Muscle of leg (tissue), 11 donors: ENCODE data around the gene RAD51B. TPM values are rescaled to one million over a fixed set of nuclear protein-coding genes. Genes with fewer than 3 reads are reported as not detected.

Experiments
- DNase-seq: peaks from one replicate; pipeline ENCODE4 v3.0.0; 2013
- H3K27ac ChIP-seq: one replicate; pipeline ENCODE4 v1.5.1; 2013; ENCODE audit warnings: mild to moderate bottlenecking, low read length, control low read depth
- H3K27me3 ChIP-seq: one replicate; pipeline ENCODE4 v1.6.1; 2013; ENCODE audit warnings: low read length; ENCODE audit not compliant: control insufficient read depth, insufficient read depth
- H3K36me3 ChIP-seq: one replicate; pipeline ENCODE4 v1.6.1; 2013; ENCODE audit warnings: low read length; ENCODE audit not compliant: control insufficient read depth, insufficient read depth
- H3K4me1 ChIP-seq: one replicate; pipeline ENCODE4 v1.6.1; 2013; ENCODE audit warnings: low read length; ENCODE audit not compliant: control insufficient read depth, insufficient read depth
- H3K4me3 ChIP-seq: one replicate; pipeline ENCODE4 v1.5.1; 2013; ENCODE audit warnings: low read length, control low read depth
- H3K9me3 ChIP-seq: replicated peaks from 2 replicates; pipeline ENCODE4 v1.6.1; 2013; ENCODE audit warnings: low read depth, low read length; ENCODE audit not compliant: control insufficient read depth
- WGBS: methylation state at CpG from one replicate; pipeline ENCODE4 v1.1.5; 2013; ENCODE audit warnings: missing lambda C conversion rate; ENCODE audit not compliant: insufficient coverage; 5-methylcytosine and 5-hydroxymethylcytosine counted together
- polyA plus RNA-seq, 8 donors: library from polyadenylated mRNA; unstranded; fragments of 120-200 nt; gene quantifications; one replicate each; pipeline versions ENCODE4 v1.2.1 to v1.2.3, GENCODE V29; 2013; ENCODE audit warnings: inconsistent platforms in 1 of 8, low replicate concordance in 1 of 8; ENCODE audit not compliant: insufficient read length in 8 of 8, insufficient read depth in 1 of 8
- total RNA-seq: library from RNA; stranded (reverse); fragments of 120-200 nt; gene quantifications from one replicate; pipeline ENCODE4 v1.2.4, GENCODE V29; 2013

Gene RAD51B
- total and polyA plus RNA-seq, 9 donors: 6.0 to 16.5 (median 7.2) TPM

DNA sequence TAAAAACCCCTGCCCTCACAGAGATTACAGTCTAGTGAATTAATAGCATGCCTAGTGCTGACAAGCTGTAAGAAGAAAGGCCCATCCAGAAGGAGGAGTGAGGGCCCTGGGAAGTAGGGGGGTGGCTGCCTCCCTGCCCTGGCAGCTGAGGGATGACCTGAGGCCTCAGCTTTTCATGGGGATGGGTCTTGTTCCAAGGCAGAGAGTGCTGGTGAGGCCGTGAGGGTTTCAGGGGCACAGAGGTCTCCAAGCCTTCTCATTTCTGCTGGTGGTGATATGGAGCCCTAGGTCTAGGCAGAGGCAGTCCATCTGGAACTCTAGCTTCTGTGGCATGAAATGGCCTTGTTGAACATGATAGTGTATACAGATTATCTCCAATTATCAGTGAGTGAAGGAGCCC is 858.9 kb downstream of the RAD51B start:
- no peak overlapping the region for H3K27ac ChIP-seq
- no peak for DNase-seq
- H3K4me3 ChIP-seq: no peak overlapping the region
- peaks cover 41% of the 10 kb centered on the region for H3K4me1 ChIP-seq
- WGBS: no CpG with 5 or more reads among the region's 1 CpG
- H3K9me3 ChIP-seq: no peaks in the 10 kb centered on the region
- H3K36me3 ChIP-seq: no peaks in the 10 kb centered on the region
- no peaks in the 10 kb centered on the region for H3K27me3 ChIP-seq

DNA sequence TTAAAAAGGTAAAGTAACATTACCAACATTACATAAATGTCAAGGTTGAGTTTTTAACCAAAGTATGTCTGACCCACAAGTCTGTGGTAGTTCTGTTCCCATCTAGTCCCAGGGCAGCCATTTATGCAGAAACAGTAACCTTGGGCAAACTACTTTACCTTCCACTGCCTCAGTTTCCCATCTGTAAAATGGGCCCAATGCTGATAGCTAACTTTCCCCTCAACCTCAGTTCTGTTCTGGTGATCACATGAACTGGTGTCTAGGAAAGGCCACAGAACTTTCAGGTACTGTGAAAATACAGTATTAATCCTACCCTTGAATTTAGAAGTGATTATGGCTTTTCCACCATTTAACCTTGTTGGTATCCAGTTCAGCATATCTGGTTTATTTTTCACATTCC is 859.7 kb downstream of the RAD51B start:
- no peak for DNase-seq
- Histone ChIP-seq H3K36me3 (no peaks in the 10 kb centered on the region), H3K4me1 (peaks cover 50% of the 10 kb centered on the region), H3K27me3 (no peaks in the 10 kb centered on the region), H3K9me3 (no peaks in the 10 kb centered on the region), H3K27ac (peak overlapping the region; percentile 39), H3K4me3 (no peak overlapping the region)

DNA sequence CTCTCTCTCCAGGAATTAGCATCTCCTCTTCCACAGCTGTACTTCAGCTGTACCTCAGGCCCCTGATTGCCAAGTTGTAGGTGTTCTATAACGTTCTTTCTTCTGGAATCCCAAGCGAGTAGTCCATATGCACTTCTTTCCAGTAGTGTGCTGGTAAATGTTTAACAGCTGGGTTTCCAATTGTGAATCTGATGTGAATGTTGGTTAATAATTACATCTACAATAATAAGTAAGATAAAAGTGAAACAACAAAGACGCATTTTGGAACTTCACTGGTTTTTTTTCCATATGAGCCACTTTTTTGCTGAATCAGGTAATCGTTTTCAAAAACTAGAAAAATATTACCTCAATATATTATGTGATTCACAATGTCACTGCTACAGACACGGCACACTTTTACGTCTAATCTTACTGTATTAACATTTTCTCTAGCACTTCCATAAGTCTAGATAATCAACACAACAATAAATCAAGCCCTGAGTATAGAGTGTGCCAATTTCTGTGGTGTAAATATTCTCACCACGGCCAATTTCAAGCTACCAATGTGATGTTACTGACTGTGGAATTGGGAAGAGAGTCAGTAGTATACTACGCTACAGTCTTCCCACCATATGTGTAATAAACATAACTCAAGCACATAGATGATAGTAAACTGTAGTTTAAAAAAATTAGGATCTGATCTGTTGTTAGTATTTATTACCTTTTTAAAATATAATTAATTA is 860.3 kb downstream of the RAD51B start:
- H3K4me3 ChIP-seq: no peak overlapping the region
- H3K4me1 ChIP-seq: peaks cover 53% of the 10 kb centered on the region
- no peaks in the 10 kb centered on the region for H3K9me3 ChIP-seq
- peak; percentile 44 for DNase-seq
- no CpG with 5 or more reads among the region's 8 CpGs for WGBS
- peak overlapping the region; percentile 39 for H3K27ac ChIP-seq
- H3K27me3 ChIP-seq: no peaks in the 10 kb centered on the region
- H3K36me3 ChIP-seq: no peaks in the 10 kb centered on the region

DNA sequence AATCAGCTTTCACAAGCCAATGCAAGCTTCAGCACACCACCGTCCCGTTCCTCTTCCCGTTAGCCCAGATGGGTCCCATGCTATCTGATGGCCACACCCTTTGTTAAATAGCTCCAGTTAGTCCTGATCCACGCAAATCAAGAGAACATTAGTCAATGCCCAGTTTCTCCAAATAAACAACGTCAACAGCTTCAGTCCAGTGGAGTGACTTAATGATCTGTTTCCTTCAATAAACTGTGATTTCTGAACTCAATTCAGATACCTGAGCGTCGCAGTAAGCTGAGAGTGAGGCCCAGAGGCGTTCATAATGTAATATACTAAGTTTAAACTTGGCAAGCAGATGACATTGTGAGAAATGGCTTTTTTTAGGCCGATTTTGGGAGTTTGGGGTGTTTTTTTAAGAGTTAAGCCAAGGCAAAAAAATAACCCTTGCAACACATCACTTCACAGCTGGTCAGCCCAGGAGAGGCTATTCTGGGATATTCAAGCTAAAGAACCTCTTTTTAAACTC is 861.0 kb downstream of the RAD51B start:
- WGBS: 22% methylated on average over 3 of the region's 9 CpGs
- Histone ChIP-seq H3K36me3 (no peaks in the 10 kb centered on the region), H3K4me1 (peaks cover 57% of the 10 kb centered on the region), H3K9me3 (no peaks in the 10 kb centered on the region), H3K27ac (peak overlapping the region; percentile 81), H3K4me3 (no peak overlapping the region), H3K27me3 (no peaks in the 10 kb centered on the region)
- peak; percentile 87 for DNase-seq

DNA sequence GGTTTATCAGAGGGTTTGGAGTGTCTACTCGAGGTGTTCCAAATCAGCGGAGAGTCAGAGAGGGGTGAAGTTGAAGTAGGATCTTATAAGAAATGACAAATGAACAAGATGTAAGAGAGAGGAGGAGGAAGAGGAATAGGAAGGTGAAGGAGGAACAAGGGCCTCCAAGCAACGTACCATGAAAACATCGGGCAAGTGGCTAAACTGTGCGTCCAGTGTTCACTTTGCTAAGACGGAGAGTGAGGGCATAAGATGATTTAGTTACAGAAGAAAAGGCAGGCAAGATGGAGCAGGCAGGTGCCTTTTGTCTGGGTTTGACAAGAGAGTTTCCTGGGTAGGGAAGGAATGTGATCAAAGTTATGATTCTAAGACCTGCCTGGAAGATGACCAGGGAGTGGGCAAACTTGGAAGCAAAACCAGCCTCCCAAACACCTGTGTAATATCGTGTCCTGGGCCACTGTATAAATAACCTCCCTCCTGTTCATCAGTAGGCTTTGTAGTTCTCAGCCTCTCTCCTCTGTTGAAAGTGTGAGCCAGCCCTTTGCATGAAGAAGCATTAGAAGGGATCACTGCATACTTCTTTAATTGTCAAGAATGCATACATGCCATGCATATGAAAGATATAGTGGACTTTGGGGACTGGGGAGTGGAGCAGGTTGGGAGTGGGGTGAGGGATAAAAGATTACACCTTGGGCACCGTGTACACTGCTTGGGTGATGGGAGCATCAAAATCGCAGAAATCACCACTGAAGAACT is 861.9 kb downstream of the RAD51B start:
- Histone ChIP-seq H3K4me3 (no peak overlapping the region), H3K27ac (peak overlapping the region; percentile 81), H3K9me3 (no peaks in the 10 kb centered on the region), H3K4me1 (peaks cover 58% of the 10 kb centered on the region), H3K36me3 (no peaks in the 10 kb centered on the region), H3K27me3 (no peaks in the 10 kb centered on the region)
- no peak for DNase-seq
- WGBS: 75% methylated on average over 7 of the region's 9 CpGs

DNA sequence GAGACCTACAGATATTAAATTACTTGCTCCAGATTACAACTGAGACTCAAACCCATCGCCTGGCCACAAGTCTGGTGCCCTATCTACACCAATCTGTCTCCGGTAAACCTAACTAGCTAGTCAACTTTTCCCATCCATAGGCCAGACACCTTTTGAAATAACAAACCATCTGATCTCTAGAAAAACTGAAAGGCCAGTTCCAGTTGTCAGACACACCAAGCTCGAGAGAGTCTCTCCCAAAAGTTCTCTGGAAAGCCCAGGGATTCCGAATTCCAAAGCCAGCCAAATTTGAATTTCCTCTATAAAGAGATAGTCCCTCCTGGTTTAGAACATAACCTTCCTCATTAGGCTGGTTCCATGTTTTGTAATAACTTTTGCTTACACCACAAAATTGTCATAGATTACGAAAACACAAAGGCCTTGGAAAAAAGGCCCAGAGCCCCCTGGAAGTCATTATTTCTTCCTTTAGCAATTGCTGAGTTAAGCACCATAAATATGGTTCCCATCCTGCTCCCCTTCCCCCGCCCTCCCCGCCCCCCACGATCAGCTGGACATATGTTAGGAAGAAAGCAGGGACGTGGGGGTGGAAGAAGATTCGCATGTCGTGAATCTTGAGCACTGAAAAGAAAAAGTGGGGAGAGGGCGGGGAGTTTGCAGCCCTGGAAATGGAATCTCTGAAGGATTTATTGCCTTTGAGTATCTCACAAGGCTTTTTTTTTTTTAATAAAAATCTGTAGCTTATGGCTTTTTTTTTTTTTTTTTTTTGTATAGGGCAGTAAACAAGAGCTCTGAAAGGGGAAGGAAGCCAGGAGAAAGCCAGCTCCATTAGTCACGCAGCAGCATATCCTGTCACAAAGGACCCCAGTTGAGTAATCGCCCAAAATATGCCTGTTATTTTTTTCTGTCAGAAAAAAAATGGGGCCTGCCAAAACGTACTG is 862.9 kb downstream of the RAD51B start:
- Histone ChIP-seq H3K36me3 (no peaks in the 10 kb centered on the region), H3K4me1 (peaks cover 54% of the 10 kb centered on the region), H3K4me3 (no peak overlapping the region), H3K27ac (peak overlapping the region; percentile 91), H3K9me3 (no peaks in the 10 kb centered on the region), H3K27me3 (no peaks in the 10 kb centered on the region)
- peak; percentile 96 for DNase-seq
- 49% methylated on average over 4 of the region's 15 CpGs for WGBS

DNA sequence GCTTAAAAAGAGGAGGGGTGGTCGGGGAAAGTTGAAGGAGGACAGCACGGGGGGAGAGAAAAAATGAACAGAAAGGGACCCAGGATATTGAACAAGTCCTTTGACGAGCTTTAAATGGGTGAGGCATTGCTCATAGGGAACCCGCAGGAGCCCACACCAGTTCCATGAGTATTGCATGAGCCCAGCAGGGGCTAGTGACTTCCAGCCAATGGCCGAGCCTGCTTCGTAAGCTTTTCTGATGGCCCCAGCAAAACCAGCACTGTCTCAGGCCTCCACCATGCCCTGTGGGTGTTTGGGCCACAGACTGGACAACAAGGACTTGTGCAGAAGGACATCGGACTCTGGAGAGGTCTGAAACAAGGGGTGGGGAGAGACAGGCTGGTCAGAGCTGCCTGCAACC is 863.7 kb downstream of the RAD51B start:
- WGBS: 55% methylated on average over 7 of the region's 7 CpGs
- no peaks in the 10 kb centered on the region for H3K36me3 ChIP-seq
- DNase-seq: no peak
- peaks cover 61% of the 10 kb centered on the region for H3K4me1 ChIP-seq
- no peaks in the 10 kb centered on the region for H3K9me3 ChIP-seq
- H3K27ac ChIP-seq: peak overlapping the region; percentile 91
- H3K4me3 ChIP-seq: no peak overlapping the region
- H3K27me3 ChIP-seq: no peaks in the 10 kb centered on the region

DNA sequence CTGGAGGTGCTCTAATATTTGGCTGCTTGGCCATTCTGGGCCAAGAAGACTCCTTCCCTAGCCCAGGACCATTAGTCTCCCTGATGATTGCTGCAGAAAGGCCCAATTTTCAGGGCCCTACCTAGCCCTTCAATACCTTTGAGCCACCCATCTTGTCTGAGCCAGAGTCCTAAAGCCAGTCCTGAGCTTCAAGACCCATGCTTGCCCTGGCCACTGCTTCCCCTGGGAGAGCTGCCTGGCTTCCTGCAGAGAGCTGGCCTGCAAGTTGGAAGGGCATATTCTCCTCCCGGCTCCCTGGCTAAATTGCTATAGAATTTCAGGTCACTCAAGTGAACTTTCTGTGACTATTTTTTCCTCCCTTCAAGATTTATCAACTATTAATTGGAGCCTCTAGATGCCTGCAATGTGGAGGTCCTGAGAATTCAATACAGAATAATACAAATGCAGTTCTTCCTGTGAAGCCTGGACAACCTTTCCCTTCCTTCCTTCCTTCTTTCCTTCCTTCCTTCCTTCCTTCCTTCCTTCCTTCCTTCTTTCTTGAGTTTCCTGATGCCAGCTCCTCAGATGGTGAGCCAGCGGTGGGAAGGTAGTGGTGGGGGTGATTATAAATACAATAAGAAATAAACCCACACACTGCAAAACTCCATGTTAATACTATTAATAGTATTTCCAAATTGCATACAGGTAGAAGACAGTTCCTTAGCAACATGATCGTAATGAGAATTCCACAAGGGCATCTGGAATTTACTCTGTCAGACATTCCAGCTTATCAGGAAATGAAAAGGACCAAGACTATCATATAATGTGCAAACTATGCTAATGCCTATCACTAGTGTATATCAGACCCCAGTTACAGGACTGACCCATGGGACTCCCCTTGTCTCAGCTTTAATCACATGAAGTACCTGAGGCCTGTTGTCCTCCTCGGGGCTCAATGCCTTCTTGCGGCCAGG is 865.2 kb downstream of the RAD51B start:
- no peaks in the 10 kb centered on the region for H3K36me3 ChIP-seq
- no peak overlapping the region for H3K4me3 ChIP-seq
- 55% methylated on average over 2 of the region's 5 CpGs for WGBS
- peak overlapping the region; percentile 57 for H3K27ac ChIP-seq
- DNase-seq: peak; percentile 62
- H3K4me1 ChIP-seq: peaks cover 72% of the 10 kb centered on the region
- H3K9me3 ChIP-seq: no peaks in the 10 kb centered on the region
- no peaks in the 10 kb centered on the region for H3K27me3 ChIP-seq
